SKM-1 (cell line): ENCODE data around the gene PCA3.

ENCODE experiments used
- DNase-seq: peaks from one replicate; lab custom pipeline; 2025; ENCODE audit not compliant: unreplicated experiment; lab: John Stamatoyannopoulos, UW

PCA3 gene

DNA sequence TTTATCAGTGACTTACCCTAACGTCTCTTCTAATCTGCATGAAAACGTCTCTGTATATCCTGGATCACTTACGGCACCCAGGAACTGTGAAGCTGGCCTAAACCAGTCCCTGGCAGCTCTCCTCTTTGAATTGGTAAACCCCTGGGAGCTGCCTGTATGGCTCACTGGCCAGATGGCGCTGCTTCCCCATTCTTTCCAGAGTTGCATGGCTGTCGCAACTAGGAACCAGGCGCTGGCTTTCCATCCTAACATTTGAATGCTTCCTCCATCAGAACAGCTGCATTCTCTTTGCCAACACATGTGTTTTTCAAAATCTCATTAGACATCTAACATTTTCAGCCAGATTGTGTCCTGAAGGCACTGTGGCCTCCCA, 8.0 kb upstream of the PCA3 start:
- no peak for DNase-seq

DNA sequence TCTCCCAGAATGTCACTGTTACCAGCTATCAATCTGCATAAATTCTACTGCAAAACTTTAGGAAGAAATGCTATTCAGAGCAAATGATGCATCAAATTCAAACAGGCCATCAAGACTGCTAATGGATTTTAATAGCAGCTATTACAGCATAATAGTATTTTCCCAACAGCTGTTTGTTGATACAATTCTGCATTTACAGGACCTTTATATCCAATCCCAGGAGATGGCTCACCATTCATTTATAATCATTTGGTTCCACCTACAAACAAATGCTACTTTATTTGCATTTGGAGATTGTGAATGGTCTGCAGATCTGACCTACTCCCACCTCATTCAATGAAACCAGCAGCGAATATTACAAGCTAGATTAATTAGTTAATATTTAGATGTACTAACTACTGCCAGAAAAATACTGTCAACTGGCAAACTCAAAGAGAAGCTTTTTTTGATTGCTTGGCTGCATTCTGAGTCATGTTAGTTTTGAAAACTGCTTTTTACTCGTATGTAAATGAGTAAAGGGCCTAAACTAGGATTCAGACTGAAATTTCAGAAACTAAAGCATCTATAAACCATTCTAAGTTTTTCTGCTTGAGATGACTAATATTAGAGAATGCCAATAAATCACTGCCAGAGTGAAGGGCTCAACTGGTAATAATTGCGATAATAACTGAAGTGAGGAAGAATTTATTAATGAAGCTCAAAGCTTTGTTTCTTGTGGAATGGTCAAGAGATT, 7.1 kb upstream of the PCA3 start:
- DNase-seq = no peak

DNA sequence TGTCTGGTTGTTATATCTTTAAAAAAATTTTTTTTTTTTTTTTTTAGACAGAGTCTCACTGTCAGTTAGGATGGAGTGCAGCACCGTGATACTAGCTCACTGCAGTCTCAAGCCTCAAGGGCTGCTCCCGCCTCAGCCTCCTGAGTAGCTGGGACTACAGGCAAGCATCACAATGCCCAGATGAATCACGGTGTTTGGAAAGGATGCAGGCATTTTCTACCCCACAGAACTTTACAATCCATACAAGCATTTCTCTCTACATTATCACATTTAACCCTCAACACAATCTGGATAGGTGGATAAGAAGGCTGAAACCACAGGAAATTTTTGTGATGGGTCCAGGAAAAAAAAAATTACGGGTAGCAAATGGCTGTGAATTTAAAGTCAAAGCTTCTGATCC, 5.8 kb upstream of the PCA3 start:
- no peak for DNase-seq

DNA sequence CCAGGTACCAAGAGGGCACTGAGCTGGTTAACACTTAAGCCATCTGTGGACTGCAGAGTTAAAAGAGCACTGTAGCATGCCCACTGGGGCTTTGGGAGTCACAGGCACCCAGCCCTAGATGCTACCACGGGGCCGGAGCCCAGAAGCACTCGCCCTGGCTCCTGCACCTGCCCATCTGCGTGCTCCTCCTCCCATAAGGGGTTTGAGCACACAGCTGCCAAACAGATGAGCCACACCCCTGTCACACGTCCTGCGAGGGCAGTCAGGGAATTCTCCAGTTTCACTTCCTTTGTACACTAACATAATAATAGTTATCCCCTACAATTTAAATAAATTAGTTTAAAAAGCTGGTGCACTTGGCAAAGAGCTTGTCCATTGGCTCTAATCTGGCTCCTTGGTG, 4.5 kb upstream of the PCA3 start:
- DNase-seq = no peak

- no peak for DNase-seq
Measured at GRCh38 chr9:76761448-76761847, 2.8 kb upstream of the PCA3 start.

DNA sequence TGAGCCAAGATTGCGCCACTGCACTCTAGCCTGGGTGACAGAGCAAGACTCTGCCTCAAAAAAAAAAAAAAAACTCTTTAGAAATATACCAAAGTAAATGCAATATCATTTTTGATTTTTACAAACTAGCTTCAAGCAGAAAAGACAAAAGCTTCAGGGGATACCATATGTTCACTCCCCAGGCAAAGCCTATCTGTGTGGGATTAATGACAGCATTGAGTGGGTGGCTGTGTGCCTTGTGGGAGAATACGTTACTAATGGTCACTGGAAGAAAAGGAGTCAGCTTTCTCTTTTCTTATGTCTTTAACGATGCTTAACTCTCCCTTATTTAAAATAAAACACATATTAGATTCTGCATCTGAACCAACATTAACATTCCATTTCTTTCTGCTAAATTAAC, 1.9 kb downstream of the PCA3 start:
- DNase-seq = no peak

DNA sequence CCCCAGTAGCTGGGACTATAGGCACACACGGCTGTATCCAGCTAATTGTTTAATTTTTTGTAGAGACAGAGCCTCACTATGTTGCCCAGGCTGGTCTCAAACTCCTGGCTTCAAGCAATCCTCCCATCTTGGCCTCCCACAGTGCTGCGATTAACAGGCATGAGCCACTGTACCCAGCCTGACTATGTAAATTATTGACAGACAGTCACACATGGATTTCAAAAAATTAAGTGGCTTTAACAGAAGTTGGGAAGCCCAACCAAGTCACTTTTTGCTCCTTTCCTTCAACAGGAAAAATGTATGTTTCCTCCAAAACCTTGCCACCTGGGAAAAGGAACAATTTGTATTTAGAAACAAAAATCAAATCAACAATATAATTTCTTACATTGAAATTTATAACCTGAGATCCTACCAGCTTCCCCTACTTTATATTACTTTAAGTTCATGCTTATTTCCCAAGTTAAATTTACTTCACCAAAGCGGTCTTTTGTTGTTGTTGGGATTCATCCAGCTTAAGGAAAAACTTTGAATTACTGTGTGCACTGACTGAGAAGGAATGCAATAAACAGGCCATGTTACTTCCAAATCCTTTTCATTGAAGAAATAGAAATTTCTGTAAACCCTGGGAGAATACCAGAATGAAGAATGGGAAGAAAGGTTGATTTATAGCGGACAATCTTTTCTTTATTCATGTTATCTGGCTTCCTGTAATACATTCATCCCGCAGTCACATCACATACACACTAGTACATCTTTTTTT, 8.6 kb downstream of the PCA3 start:
- no peak for DNase-seq

GRCh38 chr9:76784881-76785280, 20.6 kb downstream of the PCA3 start:
- no peak for DNase-seq

GRCh38 chr9:76785501-76785900, 21.3 kb downstream of the PCA3 start:
- no peak for DNase-seq

GRCh38 chr9:76787677-76788076, 23.4 kb downstream of the PCA3 start:
- no peak for DNase-seq

- DNase-seq = no peak
Measured at GRCh38 chr9:76789840-76790239, 25.6 kb downstream of the PCA3 start.

- no peak for DNase-seq
Measured at GRCh38 chr9:76793784-76794431, 29.7 kb downstream of the PCA3 start.

DNA sequence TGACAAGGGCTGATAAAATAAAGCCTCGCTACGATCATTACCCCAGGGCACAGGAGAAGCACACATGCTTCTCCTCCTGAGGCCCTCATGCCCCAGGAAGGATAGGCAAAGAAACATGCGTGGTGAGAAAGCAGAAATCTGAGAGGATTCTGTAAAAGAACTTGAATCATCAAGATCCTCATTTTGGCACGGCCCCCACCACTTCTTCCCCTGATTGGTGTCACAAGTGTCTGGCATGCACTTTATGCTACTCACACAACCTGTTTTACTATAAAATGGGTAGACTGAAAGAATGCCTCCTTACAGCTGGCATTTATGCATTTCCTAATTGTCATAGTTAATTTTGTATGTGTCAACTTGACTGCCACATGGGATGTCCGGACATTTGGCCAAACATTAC, 32.1 kb downstream of the PCA3 start:
- no peak for DNase-seq

- DNase-seq = no peak
Measured at GRCh38 chr9:76798527-76798926, 34.3 kb downstream of the PCA3 start.

DNA sequence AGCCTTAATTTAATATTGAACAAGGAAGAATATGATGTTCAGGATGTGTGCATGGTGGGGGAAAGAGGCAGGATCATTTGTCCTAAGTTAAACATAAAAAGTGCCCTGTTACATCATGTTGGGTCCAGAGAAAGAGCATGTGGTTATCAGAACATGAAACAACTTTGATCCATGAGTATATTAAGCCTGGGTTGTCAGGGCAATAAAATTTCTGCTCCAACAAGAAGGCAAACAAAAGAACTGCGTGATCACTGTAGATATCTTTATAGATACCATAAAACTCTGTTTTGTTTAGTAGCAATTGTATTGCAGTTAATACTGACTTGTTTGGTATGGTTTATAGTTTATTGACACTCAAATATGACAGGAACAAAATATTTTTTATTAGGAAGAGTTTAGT, 35.2 kb downstream of the PCA3 start:
- no peak for DNase-seq

DNA sequence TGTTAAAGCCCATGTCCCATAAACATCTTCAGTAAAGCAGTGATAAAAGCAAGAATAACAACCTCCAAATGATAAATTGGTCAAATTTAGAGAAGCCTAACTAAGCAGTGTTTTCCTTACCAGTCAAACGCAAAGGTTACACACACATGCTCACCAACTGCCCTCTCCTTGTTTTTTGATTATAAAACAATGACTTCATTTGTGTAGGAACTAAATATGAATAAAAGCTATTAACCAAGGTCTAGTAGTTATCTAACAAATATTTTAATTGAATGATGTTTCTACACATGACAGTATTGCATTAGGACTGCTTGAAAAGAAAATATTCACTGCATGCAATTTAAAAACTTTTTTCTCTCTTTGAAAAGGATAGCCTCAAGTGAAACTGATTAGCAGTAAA, 36.7 kb downstream of the PCA3 start:
- DNase-seq = no peak

DNA sequence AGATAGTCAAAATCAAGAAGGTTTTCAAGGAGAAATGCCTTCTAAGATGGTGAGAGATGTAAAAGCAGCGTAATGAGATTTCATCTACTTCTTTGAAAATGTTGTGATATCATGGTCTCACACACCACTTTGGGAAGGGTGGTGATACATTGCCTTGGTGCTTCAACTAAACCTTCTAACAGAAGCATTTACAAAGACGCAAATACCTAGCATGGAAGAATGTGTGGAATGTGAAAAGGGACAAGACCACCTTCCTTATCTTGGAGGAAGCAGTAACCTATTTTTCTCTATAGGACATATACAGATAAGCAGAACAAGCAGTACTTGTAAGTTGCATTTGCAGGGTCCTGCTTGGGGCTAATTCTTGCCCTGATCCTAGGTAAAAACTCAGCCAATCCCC, 38.8 kb downstream of the PCA3 start:
- no peak for DNase-seq

GRCh38 chr9:76803762-76804161, 39.5 kb downstream of the PCA3 start:
- no peak for DNase-seq

DNA sequence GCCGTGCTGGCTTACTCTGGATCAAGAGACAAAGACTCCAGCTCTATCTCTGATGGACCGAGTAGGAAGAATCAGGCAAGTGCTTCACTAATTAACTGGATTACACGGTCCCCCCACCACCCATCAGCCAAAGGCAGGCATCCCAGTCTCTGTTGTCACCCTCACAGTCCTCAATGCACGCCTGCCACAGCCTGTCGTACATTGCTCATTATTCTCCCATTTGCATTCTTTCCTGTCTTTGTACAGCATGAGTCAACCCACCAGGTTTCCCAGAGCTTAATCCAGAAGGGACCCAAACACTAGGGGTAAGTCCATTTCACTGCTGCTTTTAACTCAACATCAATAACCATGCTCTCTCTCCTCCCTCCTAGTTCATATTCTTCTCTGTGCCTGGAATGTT, 44.4 kb downstream of the PCA3 start:
- no peak for DNase-seq

DNA sequence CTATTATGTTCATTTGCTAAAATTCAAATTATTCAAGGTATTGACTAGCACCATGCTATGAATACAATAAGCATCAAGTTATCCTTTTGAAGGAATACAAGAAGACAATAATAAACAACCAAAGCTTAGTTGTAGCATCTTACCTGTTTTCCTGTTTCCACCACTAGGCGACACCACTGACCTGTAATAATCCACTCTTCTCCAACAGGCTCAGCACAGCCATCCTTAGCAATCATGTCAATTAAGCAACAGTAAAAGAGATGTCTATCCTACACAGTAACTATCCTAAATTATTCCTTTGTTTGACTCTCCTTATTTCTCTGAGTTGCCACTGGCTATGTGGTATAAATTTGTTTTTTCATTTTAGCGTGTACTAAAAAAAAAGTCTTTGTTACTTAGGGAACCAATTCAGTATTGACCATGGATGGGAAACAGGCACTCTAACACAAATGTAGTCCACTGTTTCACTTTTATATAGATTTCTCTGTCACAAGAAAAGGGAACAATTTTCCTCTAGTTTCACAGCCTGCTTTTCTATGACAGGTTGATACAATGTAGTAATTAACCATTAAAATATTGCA, 46.2 kb downstream of the PCA3 start:
- no peak for DNase-seq

DNA sequence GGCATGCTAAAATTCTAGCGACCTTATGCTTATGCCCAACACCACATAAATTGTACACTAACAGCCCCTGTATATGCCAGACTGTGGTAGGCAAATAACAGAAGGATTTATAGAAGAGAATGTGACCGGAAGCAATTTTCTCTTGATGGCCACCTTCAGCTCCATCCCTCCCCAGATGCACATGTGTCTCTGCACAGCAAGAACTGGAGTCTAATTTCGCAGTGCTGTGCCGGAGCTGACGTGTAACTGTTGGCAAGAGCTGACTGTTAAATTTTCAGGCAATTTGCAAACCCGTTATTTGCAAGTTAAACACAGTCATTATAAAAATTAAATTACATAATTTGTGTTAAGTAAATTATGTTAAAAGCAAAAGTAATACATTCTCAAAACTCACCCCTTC, 48.4 kb downstream of the PCA3 start:
- DNase-seq = no peak

DNA sequence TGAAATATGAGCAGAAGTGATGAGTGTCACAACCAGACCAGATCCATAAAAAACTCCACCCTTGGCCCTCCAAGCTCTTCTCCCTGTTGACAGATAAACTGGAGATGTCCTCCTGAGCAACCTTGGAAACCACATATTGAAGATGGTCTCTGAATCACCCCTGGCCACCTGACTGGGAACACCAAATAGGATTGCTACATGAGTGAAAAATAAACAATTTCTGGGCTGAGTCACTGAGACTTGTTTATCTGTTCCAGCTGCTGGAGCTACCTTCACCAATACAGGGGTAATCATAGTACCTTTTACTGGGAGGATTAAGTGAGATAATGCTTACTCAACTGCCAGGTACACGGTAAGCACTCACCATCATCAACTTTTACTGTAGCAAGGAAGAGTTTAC, 53.3 kb downstream of the PCA3 start:
- DNase-seq = no peak
